Measurements from ENCODE around the gene PRR20C. TPM values are rescaled to one million over a fixed set of nuclear protein-coding genes. Genes with fewer than 3 reads are reported as not detected.
"Not testable (repeated sequence)": the region's sequence is repeated elsewhere in the genome, so short reads cannot be mapped to it uniquely, and the experiment has no call there.

The PRR20C gene
- total and polyA plus RNA-seq, 2 of the 4 experiments (the other 2 are of a cell fraction), result not detected

GRCh38 chr13:57140235-57140968 lies 13.5 kb upstream of the PRR20C start, which contains the start of gene PRR20A:
Gene PRR20A (plus strand): TSS chr13:57140918. CDS start chr13:57141305, 387 bp downstream.
- H3K4me1 ChIP-seq (ENCODE audit: control insufficient read depth, insufficient read depth, low read length); H3K79me1 ChIP-seq (ENCODE audit: low read depth in 1 of 2, low read length in 2 of 2); H3K9ac ChIP-seq (ENCODE audit: low read depth, low read length); H3K23ac ChIP-seq (ENCODE audit: low read depth, low read length); H4K91ac ChIP-seq (ENCODE audit: insufficient read depth, low read depth, low read length); H3K9me1 ChIP-seq (ENCODE audit: insufficient read depth, low read length); H4K8ac ChIP-seq (ENCODE audit: low read depth in 2 of 2, low read length in 2 of 2); H2AFZ ChIP-seq (replicated peaks; ENCODE audit: low read length, poor library complexity); H2AK5ac ChIP-seq (ENCODE audit: low read depth, low read length); H3K4ac ChIP-seq (ENCODE audit: low read depth, low read length); H3K27ac ChIP-seq (ENCODE audit: insufficient read depth, low read length); H2BK20ac ChIP-seq (ENCODE audit: low read depth, low read length); H4K20me1 ChIP-seq (ENCODE audit: insufficient read depth, low read length); dilution Hi-C loops (cut with HindIII; ENCODE audit: low sequenced_read_pairs, unreplicated experiment); H2BK5ac ChIP-seq (ENCODE audit: low read depth, low read length, poor library complexity, severe bottlenecking); H3K4me3 ChIP-seq (ENCODE audit: insufficient read depth, low read depth, low read length); H3K36me3 ChIP-seq (ENCODE audit: control insufficient read depth, insufficient read depth, low read length); CTCF ChIA-PET; H3K4me2 ChIP-seq (ENCODE audit: low read depth, low read length); ATAC-seq (ENCODE audit: low read depth); H4K5ac ChIP-seq (ENCODE audit: low read depth, low read length); DNase-seq; H2BK120ac ChIP-seq (ENCODE audit: low read depth, low read length); H3K56ac ChIP-seq (ENCODE audit: extremely low read depth, insufficient read depth, low read length); H2BK15ac ChIP-seq (ENCODE audit: low read depth, low read length); BruUV-seq (replicated peaks); H3K18ac ChIP-seq (ENCODE audit: low read depth, low read length); H3K9me3 ChIP-seq (ENCODE audit: control insufficient read depth, insufficient read depth, low read length); H2AK9ac ChIP-seq (replicated peaks; ENCODE audit: low read depth, low read length, poor library complexity); H3K14ac ChIP-seq (replicated peaks; ENCODE audit: low read depth, low read length); in situ Hi-C loops (cut with MboI; ENCODE audit: low sequenced_read_pairs); intact Hi-C loops (cut with micrococcal nuclease); H3K27me3 ChIP-seq (ENCODE audit: control insufficient read depth, insufficient read depth, low read length); POLR2A ChIA-PET (ENCODE audit: unreplicated experiment): not testable (repeated sequence)
- no CpG with 5 or more reads among the region's 34 CpGs for whole genome bisulfite sequencing, 2 experiments (ENCODE audit: extremely low coverage in 2 of 2, insufficient read length in 1 of 2)

GRCh38 chr13:57147188-57147587 lies 6.7 kb upstream of the PRR20C start, which contains the start of gene PRR20B:
Gene PRR20B (plus strand): TSS chr13:57147488. CDS start chr13:57147875, 387 bp downstream.
- H2BK120ac ChIP-seq (ENCODE audit: low read depth, low read length); intact Hi-C loops (cut with micrococcal nuclease); H3K56ac ChIP-seq (ENCODE audit: extremely low read depth, insufficient read depth, low read length); H3K27ac ChIP-seq (ENCODE audit: insufficient read depth, low read length); H2AFZ ChIP-seq (replicated peaks; ENCODE audit: low read length, poor library complexity); H2BK15ac ChIP-seq (ENCODE audit: low read depth, low read length); CTCF ChIA-PET; H3K4me3 ChIP-seq (ENCODE audit: insufficient read depth, low read depth, low read length); H4K5ac ChIP-seq (ENCODE audit: low read depth, low read length); H3K23ac ChIP-seq (ENCODE audit: low read depth, low read length); H4K8ac ChIP-seq (ENCODE audit: low read depth in 2 of 2, low read length in 2 of 2); H3K9ac ChIP-seq (ENCODE audit: low read depth, low read length); H4K20me1 ChIP-seq (ENCODE audit: insufficient read depth, low read length); H3K4me1 ChIP-seq (ENCODE audit: control insufficient read depth, insufficient read depth, low read length); POLR2A ChIA-PET (ENCODE audit: unreplicated experiment); H2AK9ac ChIP-seq (replicated peaks; ENCODE audit: low read depth, low read length, poor library complexity); H3K4me2 ChIP-seq (ENCODE audit: low read depth, low read length); H3K9me1 ChIP-seq (ENCODE audit: insufficient read depth, low read length); H2BK20ac ChIP-seq (ENCODE audit: low read depth, low read length); dilution Hi-C loops (cut with HindIII; ENCODE audit: low sequenced_read_pairs, unreplicated experiment); H2BK5ac ChIP-seq (ENCODE audit: low read depth, low read length, poor library complexity, severe bottlenecking); H4K91ac ChIP-seq (ENCODE audit: insufficient read depth, low read depth, low read length); H3K4ac ChIP-seq (ENCODE audit: low read depth, low read length); in situ Hi-C loops (cut with MboI; ENCODE audit: low sequenced_read_pairs); H3K27me3 ChIP-seq (ENCODE audit: control insufficient read depth, insufficient read depth, low read length); DNase-seq; H3K79me1 ChIP-seq (ENCODE audit: low read depth in 1 of 2, low read length in 2 of 2); ATAC-seq (ENCODE audit: low read depth); H2AK5ac ChIP-seq (ENCODE audit: low read depth, low read length); BruUV-seq (replicated peaks); H3K9me3 ChIP-seq (ENCODE audit: control insufficient read depth, insufficient read depth, low read length); H3K14ac ChIP-seq (replicated peaks; ENCODE audit: low read depth, low read length); H3K36me3 ChIP-seq (ENCODE audit: control insufficient read depth, insufficient read depth, low read length); H3K18ac ChIP-seq (ENCODE audit: low read depth, low read length): not testable (repeated sequence)
- WGBS, 2 experiments (ENCODE audit: extremely low coverage in 2 of 2, insufficient read length in 1 of 2), result no CpG with 5 or more reads among the region's 22 CpGs
